DMS53 (cell line): Measurements from ENCODE around the gene RAD23A.
"Not testable (repeated sequence)": the region's sequence is repeated elsewhere in the genome, so short reads cannot be mapped to it uniquely, and the experiment has no call there.

Source experiments
- DNase-seq: peaks from one replicate; lab custom pipeline; 2025; lab: John Stamatoyannopoulos, UW

The RAD23A gene

GRCh38 chr19:12937927-12938778, 7.5 kb upstream of the RAD23A start, which contains the start of gene CALR:
Gene CALR (plus strand): TSS chr19:12938609. CDS start chr19:12938680, 71 bp downstream.
- peak; percentile 99 for DNase-seq

DNA sequence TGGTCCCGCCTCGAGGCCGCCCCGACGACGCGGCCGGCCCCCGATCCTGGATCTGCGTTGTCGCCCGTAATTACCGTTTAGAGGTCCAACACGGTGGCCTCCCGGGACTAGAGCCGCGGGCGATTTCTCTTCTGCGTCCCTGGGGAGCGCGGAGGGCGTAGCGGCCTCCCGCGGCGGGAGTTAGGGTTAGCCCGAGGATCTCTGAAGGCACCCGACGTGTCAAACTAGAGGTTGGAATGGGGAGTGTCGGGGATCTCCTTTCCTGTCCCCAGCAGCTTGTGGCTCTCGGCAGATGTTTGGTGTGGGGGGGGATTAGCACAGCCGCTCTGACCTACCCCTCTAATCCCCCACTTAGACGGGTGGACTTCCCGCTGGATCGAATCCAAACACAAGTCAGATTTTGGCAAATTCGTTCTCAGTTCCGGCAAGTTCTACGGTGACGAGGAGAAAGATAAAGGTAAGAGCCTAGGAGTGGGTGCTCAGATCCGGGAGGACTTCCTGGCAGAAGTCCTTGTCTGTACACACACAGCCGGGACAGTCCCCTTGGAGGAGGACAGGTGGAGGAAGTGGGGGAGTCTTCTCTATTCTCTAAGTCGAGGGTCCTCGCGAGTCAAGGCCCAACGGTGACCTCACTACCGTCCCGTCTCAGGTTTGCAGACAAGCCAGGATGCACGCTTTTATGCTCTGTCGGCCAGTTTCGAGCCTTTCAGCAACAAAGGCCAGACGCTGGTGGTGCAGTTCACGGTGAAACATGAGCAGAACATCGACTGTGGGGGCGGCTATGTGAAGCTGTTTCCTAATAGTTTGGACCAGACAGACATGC, 6.7 kb upstream of the RAD23A start:
- DNase-seq, result peak; percentile 58

- peak; percentile 23 for DNase-seq
Observed at GRCh38 chr19:12939975-12940423, 5.7 kb upstream of the RAD23A start.

DNA sequence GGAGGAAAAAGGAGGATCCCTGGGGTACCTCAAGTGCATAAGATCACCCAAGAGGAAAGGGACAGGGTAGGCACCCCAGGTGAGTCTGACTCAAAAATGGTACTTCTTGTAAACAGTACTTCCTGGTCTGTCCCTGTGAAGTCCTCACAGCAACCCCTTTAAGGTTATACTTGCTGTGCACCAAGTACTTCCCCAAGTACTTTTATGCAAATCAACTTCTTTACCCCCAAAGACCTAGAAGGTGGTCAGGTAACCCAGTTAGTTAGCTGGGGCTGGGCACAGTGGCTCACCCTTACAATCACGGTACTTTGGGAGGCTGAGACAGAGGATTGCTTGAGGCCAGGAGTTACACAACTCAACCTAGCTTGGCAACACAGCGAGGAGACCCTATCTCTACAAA, 4.8 kb upstream of the RAD23A start:
- DNase-seq, result peak; percentile 20

- DNase-seq, result peak; percentile 44
Observed at GRCh38 chr19:12943437-12944044, 2.1 kb upstream of the RAD23A start.

GRCh38 chr19:12944104-12944674, 1.5 kb upstream of the RAD23A start:
- DNase-seq, result peak; percentile 41

GRCh38 chr19:12946092-12946721, 545 bp downstream of the RAD23A start:
- peak; percentile 83 for DNase-seq

GRCh38 chr19:12946731-12947496, 1.3 kb downstream of the RAD23A start:
- peak; percentile 35 for DNase-seq

- DNase-seq, result no peak
Observed at GRCh38 chr19:12947702-12948611, 2.3 kb downstream of the RAD23A start.

GRCh38 chr19:12948612-12949362, 3.1 kb downstream of the RAD23A start:
- no peak for DNase-seq

DNA sequence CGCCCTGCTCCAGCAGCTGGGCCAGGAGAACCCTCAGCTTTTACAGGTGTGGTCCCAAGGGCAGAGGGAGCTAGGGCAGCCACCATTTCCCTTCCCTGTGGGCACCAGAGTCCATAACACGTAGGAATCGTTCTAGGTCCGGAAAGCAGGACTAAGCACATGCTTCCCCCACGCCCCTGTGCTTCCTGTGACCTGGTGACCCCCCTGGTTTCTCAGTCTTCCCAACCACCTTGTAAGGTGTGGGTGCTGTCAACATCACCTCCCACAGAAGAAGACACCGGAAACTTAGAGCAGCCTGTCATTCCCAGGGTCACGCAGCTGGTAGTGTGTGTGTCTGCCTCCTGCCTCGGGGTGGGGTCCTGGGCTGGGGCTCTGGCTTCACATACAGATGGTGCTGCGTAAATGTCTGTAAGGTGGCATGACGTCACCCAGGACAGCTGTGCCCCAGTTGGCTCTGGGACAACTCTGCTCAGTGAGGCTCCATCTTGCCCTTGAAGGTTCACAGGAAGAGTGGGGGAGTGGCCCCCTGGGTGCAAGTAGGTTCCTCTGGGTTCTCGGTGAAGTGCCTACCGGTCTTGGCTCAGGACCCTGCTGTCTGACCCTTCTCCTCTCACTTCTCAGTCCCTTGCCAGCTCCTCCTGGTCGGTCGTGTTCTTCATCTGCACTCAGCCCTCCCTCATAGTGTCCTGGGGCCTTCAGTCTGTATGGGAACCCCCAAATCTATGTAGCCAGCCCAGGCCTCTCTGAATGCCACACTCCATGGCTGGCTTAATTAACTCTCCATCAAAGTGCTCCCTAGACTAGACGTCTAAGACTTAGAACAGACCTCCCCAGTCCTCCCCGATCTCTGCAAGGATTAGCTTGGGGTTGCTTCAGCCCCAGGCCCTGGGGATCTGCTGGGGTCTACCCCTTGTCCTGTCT, 4.0 kb downstream of the RAD23A start:
- no peak for DNase-seq

DNA sequence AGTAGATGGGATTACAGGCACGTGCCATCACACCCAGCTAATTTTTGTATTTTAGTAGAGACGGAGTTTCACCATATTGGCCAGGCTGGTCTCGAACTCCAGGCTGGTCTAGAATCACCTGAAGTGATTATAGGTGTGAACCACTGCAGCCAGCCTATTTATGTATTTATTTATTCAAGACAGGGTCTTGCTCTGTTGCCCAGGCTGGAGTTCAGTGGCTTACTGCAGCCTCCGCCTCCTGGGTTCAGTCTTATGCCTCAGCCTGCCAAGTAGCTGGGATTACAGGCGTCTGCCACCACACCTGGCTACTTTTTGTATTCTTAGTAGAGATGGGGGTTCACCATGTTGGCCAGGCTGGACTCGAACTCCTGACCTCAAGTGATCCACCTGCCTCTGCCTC, 6.4 kb downstream of the RAD23A start:
- not testable (repeated sequence) for DNase-seq

- no peak for DNase-seq
Observed at GRCh38 chr19:12952488-12953137, 7.0 kb downstream of the RAD23A start.

DNA sequence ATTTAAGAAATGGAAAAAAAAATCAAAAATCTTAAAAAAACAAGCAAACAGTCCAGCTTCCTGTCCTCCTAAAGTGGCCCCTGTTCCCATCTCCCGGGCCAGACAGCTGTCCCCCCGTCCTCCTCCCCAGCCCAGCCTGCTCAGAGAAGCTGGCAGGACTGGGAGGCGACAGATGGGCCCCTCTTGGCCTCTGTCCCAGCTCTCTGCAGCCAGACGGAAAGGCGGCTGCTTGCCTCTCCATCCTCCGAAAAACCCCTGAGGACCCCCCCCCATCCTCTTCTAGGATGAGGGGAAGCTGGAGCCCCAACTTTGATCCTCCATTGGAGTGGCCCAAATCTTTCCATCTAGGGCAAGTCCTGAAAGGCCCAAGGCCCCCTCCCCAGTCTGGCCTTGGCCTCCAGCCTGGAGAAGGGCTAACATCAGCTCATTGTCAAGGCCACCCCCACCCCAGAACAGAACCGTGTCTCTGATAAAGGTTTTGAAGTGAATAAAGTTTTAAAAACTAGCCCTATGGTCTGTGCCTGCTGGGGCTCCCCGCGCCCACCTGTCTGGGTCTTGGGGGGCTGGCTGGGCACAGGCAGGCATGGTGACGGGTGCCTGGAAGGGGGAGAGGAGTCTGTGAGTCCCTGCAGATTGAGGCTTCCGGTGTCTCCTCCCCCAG, 7.6 kb downstream of the RAD23A start:
- no peak for DNase-seq

DNA sequence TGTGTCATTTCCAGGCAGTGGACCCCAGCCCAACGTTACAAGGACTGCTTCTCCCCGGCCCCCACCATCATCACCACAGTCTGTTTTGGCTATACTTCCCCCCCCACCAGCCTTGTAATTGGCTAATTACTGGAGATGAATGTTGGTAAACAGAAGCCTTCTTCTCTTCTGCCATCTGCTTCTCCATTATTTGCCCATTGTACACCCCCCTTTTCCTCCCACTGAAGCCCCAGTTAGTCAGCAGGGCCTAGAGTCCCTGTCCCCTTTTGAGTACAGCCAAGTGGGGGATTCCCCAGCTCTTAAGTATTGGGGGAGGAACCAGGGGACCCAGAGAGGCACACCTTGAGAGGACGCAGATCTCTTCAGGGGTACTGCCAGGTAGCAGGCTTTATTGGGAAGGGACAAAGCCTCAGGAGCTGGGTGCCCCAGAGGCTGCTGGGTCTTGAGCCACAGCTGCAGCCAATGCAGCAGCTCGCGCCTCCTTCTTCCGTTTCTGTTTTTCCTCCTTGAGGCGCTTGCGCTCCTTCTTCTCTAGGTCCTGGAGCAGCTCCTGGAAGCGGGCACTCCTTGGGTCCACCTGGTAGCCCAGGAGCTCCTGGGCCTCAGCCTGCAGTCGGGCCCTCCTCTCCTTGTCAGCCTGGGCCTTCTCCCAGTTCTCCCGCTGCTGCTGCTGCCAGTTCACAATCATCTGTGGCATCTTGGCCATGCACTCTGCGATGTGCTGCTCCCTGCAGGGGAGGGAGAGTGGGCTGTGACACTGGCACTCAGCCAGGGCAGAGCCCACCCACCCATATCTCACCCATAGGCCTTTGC, 8.3 kb downstream of the RAD23A start:
- DNase-seq, result no peak

DNA sequence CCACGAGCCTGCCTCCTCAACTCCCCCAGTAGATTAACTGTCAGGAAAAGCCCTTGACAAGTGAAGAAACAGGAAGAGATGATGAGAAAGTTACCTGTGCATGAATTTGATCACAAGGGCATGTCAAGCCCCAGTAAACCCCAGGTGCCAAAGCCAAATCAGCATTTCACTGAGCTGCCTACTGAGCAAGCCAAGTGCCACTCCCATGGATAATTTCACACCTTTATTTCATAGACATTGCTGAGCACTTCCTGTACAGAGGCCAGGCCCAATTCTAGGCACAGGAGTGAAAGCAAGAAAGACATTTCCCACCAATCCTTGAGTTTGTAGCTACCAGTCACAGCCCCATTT, 8.9 kb downstream of the RAD23A start:
- no peak for DNase-seq
